Right renal cortex interstitium (tissue), 3 donors: ENCODE measurements around the gene NTNG2. TPM values are rescaled to one million over a fixed set of nuclear protein-coding genes. Genes with fewer than 3 reads are reported as not detected.
"Not testable (repeated sequence)": the region's sequence is repeated elsewhere in the genome, so short reads cannot be mapped to it uniquely, and the experiment has no call there.

ENCODE experiments used
- DNase-seq, 3 donors: peaks; one replicate each; pipeline ENCODE4 v3.0.0-alpha.2; 2013; ENCODE audit warnings: low read depth in 3 of 3, low spot score in 2 of 3
- polyA plus RNA-seq, 3 donors: library from polyadenylated mRNA; unstranded; fragments of 120-200 nt; gene quantifications; one replicate each; pipeline ENCODE4 v1.2.1, GENCODE V29; 2013; ENCODE audit not compliant: insufficient read length in 3 of 3

Gene NTNG2
- polyA plus RNA-seq, 3 donors, result 0.10 to 0.46 (median 0.23) TPM

GRCh38 chr9:132244582-132245455 lies 83.0 kb downstream of the NTNG2 start:
- DNase-seq, result no peak

- no peak for DNase-seq
Measured at GRCh38 chr9:132245465-132245864, 83.6 kb downstream of the NTNG2 start.

GRCh38 chr9:132247942-132248341 lies 86.1 kb downstream of the NTNG2 start:
- DNase-seq, result no peak

- no peak for DNase-seq
Measured at GRCh38 chr9:132249123-132249522, 87.3 kb downstream of the NTNG2 start.

GRCh38 chr9:132249690-132250089 lies 87.8 kb downstream of the NTNG2 start:
- no peak for DNase-seq

- DNase-seq, result no peak
Measured at GRCh38 chr9:132250324-132251262, 88.7 kb downstream of the NTNG2 start.

- DNase-seq, result no peak
Measured at GRCh38 chr9:132260846-132261245, 99.0 kb downstream of the NTNG2 start.

GRCh38 chr9:132266017-132266416 lies 104.2 kb downstream of the NTNG2 start:
- no peak for DNase-seq

- no peak for DNase-seq
Measured at GRCh38 chr9:132267660-132268059, 105.8 kb downstream of the NTNG2 start.

- DNase-seq, result peak; percentile 27 to 41 (median 37)
Measured at GRCh38 chr9:132268725-132269352, 107.0 kb downstream of the NTNG2 start.

- DNase-seq, result not testable (repeated sequence)
Measured at GRCh38 chr9:132269704-132270516, 108.1 kb downstream of the NTNG2 start.

- DNase-seq, result no peak
Measured at GRCh38 chr9:132274861-132275260, 113.0 kb downstream of the NTNG2 start.

GRCh38 chr9:132283165-132283564 lies 121.3 kb downstream of the NTNG2 start:
- DNase-seq, result no peak

GRCh38 chr9:132283863-132284262 lies 122.0 kb downstream of the NTNG2 start:
- DNase-seq, result no peak

GRCh38 chr9:132287256-132287760 lies 125.5 kb downstream of the NTNG2 start:
- DNase-seq, result no peak

- no peak for DNase-seq
Measured at GRCh38 chr9:132288361-132288760, 126.5 kb downstream of the NTNG2 start.

GRCh38 chr9:132288966-132289365 lies 127.1 kb downstream of the NTNG2 start:
- no peak for DNase-seq

GRCh38 chr9:132293145-132293721 lies 131.4 kb downstream of the NTNG2 start:
- DNase-seq, result no peak
